NCI-H1092 (cell line): ENCODE data around the gene PRKAR2A.

Experiments used
- DNase-seq: peaks from one replicate; lab custom pipeline; 2025; lab: John Stamatoyannopoulos, UW

PRKAR2A gene

GRCh38 chr3:48847504-48848423 lies at the start of gene PRKAR2A:
TSS of gene PRKAR2A (minus strand) at chr3:48847874. CDS start at chr3:48847596, 278 bp downstream.
- peak; percentile 47 for DNase-seq

- DNase-seq: no peak
These were observed 49.3 kb upstream of the PRKAR2A start for GRCh38 chr3:48896936-48897335.

DNA sequence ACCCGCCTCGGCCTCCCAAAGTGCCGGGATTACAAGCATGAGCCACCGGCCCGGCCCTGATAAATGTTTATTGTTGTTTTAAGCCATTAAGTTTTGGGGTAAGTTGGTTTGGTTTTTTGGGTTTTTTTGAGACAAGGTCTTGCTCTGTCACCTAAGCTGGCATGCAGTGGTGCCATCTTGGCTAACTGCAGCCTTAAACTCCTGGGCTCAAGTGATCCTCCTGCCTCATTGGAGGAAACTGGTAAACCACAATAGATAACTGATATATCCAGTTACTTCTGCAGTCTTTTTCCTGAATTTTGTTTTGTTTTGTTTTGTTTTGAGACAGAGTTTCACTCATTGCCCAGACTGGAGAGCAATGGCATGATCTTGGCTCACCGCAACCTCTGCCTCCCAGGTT lies 46.8 kb upstream of the PRKAR2A start:
- no peak for DNase-seq

GRCh38 chr3:48891606-48892005 lies 43.9 kb upstream of the PRKAR2A start:
- no peak for DNase-seq

- no peak for DNase-seq
These were observed 38.1 kb upstream of the PRKAR2A start for GRCh38 chr3:48885753-48886152.

DNA sequence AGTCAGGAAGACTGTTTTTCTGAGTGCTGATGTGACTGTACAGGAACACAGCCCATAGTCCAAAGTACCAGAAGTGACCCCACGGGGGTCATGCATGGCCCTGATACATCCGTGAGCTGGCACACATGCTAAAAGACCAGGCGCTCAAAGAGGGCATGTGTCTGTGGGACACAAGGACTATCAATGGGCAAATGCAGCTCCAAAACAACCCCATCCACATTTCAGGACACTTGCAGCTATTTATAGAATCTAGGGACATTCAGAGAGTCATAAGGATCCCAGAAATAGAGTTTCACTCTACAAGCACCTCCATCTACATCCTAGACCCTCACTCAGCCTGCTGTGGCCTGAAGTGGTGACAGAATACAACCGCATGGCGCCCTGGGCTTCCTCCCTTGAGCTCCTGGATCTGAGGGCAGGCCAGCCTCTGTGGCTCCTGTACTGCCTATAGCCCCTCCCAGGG lies 34.0 kb upstream of the PRKAR2A start:
- no peak for DNase-seq

- no peak for DNase-seq
These were observed 33.3 kb upstream of the PRKAR2A start for GRCh38 chr3:48881006-48881405.

- no peak for DNase-seq
These were observed 32.3 kb upstream of the PRKAR2A start for GRCh38 chr3:48879994-48880377.

DNA sequence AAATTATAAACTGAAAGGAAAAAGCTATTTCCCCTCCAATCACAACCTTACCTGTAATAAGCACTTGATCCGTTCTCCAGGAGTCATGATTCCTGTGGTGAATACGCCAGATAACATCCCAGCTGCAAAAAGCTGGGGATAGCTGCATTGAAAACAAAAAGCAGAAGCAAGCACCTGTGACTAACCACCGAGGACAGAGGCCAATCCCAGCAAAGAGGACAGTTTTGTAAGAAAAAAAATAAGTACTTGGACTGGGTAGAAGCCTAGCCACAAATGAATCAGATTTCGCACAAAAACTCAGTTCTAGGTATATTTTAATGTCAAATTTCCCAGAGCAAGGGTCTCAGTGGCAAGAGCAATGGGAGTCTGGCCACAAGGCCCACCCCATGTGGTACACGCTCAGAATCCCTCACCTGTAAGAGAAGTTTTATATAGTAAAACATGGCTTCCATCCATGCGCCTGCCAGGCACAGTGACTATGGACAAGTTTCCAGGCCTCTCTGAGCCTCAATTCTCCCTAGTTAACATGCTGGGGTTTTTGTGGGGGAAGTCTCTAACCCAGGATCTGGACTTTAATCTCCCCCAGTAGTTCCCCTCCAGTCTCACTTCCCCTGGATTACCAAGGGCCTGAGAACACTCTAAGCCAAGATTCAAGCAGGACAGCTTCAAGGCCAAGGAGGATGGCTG lies 31.8 kb upstream of the PRKAR2A start:
- DNase-seq: no peak

DNA sequence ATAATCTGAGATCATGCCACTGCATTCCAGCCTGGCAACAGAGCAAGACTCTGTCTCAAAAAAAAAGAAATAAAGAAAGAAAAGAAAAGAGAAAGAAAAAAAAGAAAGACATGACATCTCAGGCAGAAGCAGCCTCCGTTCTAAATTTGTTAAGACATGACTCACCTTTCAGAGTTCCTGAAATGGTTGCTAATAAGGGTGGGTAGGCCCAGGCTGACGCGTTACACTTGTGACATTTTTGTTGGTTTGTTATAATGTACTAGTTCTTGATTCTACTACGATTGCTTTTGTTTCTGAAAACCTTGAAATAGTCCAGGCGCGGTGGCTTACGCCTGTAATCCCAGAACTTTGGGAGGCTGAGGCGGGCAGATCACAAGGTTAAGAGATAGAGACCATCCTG lies 30.0 kb upstream of the PRKAR2A start:
- no peak for DNase-seq

DNA sequence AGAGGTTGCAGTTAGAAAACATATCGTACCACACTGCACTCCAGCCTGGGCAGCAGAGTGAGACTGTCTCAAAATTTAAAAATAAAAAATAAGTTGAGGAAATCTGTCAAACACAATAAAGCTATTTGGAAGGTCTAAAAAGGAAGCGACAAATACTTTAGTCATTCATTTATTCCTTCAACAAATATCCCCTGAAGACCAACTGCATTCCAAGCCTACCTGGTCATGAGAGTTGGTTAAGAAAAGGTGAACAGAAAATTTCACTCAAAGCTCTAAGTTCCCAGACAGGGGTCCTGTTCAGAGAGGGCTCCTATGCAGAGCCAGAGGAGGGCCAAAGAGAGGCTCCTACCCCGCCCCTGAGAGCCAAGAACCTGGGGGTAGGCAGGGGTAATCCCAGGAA lies 15.4 kb upstream of the PRKAR2A start:
- no peak for DNase-seq

- no peak for DNase-seq
These were observed 11.5 kb upstream of the PRKAR2A start for GRCh38 chr3:48859206-48859605.

GRCh38 chr3:48858709-48859108 lies 11.0 kb upstream of the PRKAR2A start:
- no peak for DNase-seq

DNA sequence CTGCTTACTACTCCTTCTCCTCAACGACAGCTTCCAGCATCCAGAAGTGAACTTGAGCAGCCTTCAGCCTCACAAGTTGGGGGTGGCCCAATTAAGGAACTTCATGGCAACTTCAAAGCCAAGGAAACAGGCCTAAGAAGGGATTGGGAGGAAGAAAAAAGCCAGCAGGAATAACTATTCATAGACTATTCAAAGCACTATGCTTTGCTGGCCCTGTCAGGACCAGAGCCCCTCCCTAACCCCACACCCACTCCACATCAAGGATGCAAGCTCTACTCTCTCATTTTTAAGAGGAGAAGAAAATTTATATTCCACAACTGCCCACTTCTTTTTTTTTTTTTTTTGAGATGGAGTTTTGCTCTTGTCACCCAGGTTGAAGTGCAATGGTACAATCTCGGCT lies 10.0 kb upstream of the PRKAR2A start:
- no peak for DNase-seq

DNA sequence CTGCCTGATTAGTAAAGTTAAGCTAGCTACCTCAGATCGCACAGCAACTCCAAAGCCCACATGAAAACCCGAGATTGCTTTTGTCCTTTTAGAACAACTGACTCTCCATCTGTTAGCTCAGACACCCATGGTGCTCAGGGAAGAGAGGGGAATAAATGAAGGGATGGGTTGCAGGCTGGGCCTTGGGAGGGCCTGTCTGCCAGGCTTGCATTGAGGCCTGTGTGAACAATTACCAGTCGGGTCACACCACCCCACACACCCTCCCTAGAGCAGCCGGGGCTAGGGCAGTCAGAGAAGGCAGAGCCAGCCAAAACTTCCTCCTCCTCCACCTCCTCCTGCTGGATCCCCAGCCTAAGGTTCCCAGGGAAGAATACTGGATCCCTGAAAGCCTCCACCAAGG lies 8.8 kb upstream of the PRKAR2A start:
- DNase-seq: no peak

- DNase-seq: no peak
These were observed 8.2 kb upstream of the PRKAR2A start for GRCh38 chr3:48855681-48856447.

DNA sequence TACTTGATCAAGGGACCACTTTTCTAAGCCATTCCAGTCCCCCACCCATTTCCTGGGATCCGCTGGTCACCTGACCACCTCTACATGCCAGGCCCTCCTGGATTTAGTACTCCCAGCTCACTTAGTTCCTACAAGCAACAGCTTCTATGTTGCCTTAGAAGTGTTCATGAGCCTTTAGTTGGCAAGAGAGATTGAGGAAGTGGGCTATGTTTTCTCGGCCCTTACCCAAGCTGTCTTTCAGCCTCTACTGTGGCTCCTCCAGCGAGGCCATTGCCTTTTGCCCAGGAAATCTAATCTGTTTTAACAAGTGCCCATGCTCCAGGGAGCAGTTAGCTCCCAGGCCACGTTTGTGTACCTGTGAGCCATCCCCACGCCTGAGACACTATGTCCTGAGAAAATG lies 4.5 kb upstream of the PRKAR2A start:
- DNase-seq: no peak

GRCh38 chr3:48851407-48851806 lies 3.7 kb upstream of the PRKAR2A start:
- DNase-seq: no peak

GRCh38 chr3:48848816-48849515 lies 1.3 kb upstream of the PRKAR2A start:
- DNase-seq: no peak

DNA sequence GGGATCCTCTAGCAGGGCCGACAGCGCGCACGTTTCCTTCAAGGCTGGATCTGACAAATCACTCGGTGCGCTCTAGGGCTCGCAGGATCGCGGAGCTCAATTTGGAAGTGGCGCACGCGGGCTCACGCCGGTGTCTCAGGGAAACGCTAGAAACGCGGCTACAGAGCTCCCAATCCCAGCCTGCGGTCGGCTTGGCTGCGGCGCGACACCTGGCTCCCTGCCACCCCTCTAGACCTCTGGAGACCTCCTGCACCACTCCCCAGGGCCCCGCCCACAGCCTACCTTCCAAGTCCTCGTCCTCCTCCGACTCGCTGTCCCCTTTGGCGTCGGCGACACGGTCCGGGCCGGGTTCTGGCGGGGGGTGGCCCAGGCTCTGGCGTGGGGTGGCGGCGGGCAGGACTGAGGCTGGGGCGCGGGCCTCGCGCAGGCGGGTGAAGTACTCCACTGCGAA lies 596 bp downstream of the PRKAR2A start:
- DNase-seq: peak; percentile 49

DNA sequence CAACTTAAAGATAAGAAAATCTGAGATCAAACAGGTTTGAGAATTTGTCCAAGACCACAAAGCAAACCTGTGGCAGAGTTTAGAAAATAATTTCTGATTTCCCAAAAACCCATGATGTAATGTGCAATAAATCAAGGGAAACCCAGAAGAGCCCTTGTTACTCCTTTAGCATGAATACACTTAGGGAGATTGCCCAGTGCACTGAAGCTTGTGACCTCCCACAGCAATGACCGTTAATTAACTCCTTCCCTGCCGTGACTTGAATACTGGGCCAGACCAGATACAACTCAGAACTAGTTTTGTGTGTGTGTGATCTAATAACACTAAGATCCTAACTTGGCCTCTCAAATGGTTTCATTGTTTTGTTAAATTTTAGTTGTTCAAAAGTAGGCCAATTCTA lies 2.5 kb downstream of the PRKAR2A start:
- no peak for DNase-seq

GRCh38 chr3:48837163-48837562 lies 10.5 kb downstream of the PRKAR2A start:
- no peak for DNase-seq
